H9 (cell line): ENCODE measurements around the gene NTF3. TPM values are rescaled to one million over a fixed set of nuclear protein-coding genes. Genes with fewer than 3 reads are reported as not detected.

Experiments used
- DNase-seq: peaks from one replicate; pipeline ENCODE4 v3.0.0-alpha.2; 2017
- H2AFZ ChIP-seq: one replicate; pipeline ENCODE4 v1.6.1; 2013; ENCODE audit warnings: mild to moderate bottlenecking, low read length, control low read depth, moderate library complexity
- H2AK5ac ChIP-seq: 2 replicates; pipeline ENCODE4 v1.6.1; 2013; ENCODE audit warnings: low read length, control low read depth, mixed read lengths; ENCODE audit not compliant: insufficient read length
- H2BK120ac ChIP-seq: one replicate; pipeline ENCODE4 v1.6.1; 2013; ENCODE audit warnings: low read depth, mild to moderate bottlenecking, low read length, control low read depth, inconsistent platforms; ENCODE audit not compliant: poor library complexity, severe bottlenecking
- H2BK12ac ChIP-seq: 2 replicates; pipeline ENCODE4 v1.6.1; 2013; ENCODE audit warnings: low read length, control low read depth, mixed read lengths, low read depth; ENCODE audit not compliant: insufficient read length
- H2BK15ac ChIP-seq: 2 replicates; pipeline ENCODE4 v1.6.1; 2013; ENCODE audit warnings: low read depth, low read length, control low read depth
- H2BK20ac ChIP-seq: one replicate; pipeline ENCODE4 v1.6.1; 2013; ENCODE audit warnings: low read depth, mild to moderate bottlenecking, low read length, control low read depth, inconsistent platforms; ENCODE audit not compliant: poor library complexity, severe bottlenecking
- H2BK5ac ChIP-seq: 2 replicates; pipeline ENCODE4 v1.6.1; 2013; ENCODE audit warnings: low read length, control low read depth, mixed read lengths; ENCODE audit not compliant: insufficient read length
- H3K14ac ChIP-seq: 2 replicates; pipeline ENCODE4 v1.6.1; 2013; ENCODE audit warnings: low read length, control low read depth; ENCODE audit not compliant: insufficient read depth
- H3K18ac ChIP-seq: 2 replicates; pipeline ENCODE4 v1.6.1; 2013; ENCODE audit warnings: low read depth, mild to moderate bottlenecking, mixed read lengths, low read length, control low read depth; ENCODE audit not compliant: insufficient read length
- H3K23ac ChIP-seq: 2 replicates; pipeline ENCODE4 v1.6.1; 2013; ENCODE audit warnings: low read length, control low read depth, mixed read lengths, low read depth; ENCODE audit not compliant: insufficient read length
- H3K23me2 ChIP-seq: 2 replicates; pipeline ENCODE4 v1.6.1; 2013; ENCODE audit warnings: low read depth, mild to moderate bottlenecking, mixed read lengths, low read length, control low read depth; ENCODE audit not compliant: insufficient read length, poor library complexity, severe bottlenecking
- H3K27ac ChIP-seq: 2 replicates; pipeline ENCODE4 v1.5.1; 2013; ENCODE audit warnings: low read length, control low read depth, mixed read lengths, low read depth; ENCODE audit not compliant: insufficient read length
- H3K27me3 ChIP-seq: 2 replicates; pipeline ENCODE4 v1.6.1; 2013; ENCODE audit warnings: low read length, control low read depth, inconsistent platforms; ENCODE audit not compliant: insufficient read depth
- H3K4ac ChIP-seq: 2 replicates; pipeline ENCODE4 v1.6.1; 2013; ENCODE audit warnings: low read depth, mild to moderate bottlenecking, control low read depth, inconsistent platforms, low read length, moderate library complexity
- H3K4me1 ChIP-seq: 2 replicates; pipeline ENCODE4 v1.6.1; 2013; ENCODE audit warnings: low read length, control low read depth, inconsistent platforms; ENCODE audit not compliant: insufficient read depth
- H3K4me2 ChIP-seq: 2 replicates; pipeline ENCODE4 v1.6.1; 2013; ENCODE audit warnings: low read length, control low read depth, mixed read lengths; ENCODE audit not compliant: insufficient read length, insufficient read depth
- H3K56ac ChIP-seq: 2 replicates; pipeline ENCODE4 v1.6.1; 2013; ENCODE audit warnings: low read depth, mild to moderate bottlenecking, mixed read lengths, low read length, control low read depth; ENCODE audit not compliant: insufficient read length
- H3K79me1 ChIP-seq: 2 replicates; pipeline ENCODE4 v1.6.1; 2013; ENCODE audit warnings: low read depth, mild to moderate bottlenecking, moderate library complexity, low read length, control low read depth, inconsistent platforms; ENCODE audit not compliant: insufficient read depth, poor library complexity, severe bottlenecking
- H3K79me2 ChIP-seq: 2 replicates; pipeline ENCODE4 v1.6.1; 2013; ENCODE audit warnings: low read length, control low read depth, inconsistent platforms; ENCODE audit not compliant: insufficient read depth
- H3K9ac ChIP-seq: 2 replicates; pipeline ENCODE4 v1.6.1; 2013; ENCODE audit warnings: low read length, control low read depth, mixed read lengths; ENCODE audit not compliant: insufficient read length; ENCODE audit errors: extremely low read depth
- H3K9me3 ChIP-seq: one replicate; pipeline ENCODE4 v1.6.1; 2013; ENCODE audit warnings: low read depth, low read length, inconsistent platforms; ENCODE audit not compliant: control insufficient read depth
- H3T11ph ChIP-seq: one replicate; pipeline ENCODE4 v1.6.1; 2013; ENCODE audit warnings: mild to moderate bottlenecking, low read length, control low read depth, inconsistent platforms
- H4K20me1 ChIP-seq: one replicate; pipeline ENCODE4 v1.6.1; 2013; ENCODE audit not compliant: control insufficient read depth, insufficient read length, insufficient read depth
- H4K5ac ChIP-seq: 2 replicates; pipeline ENCODE4 v1.6.1; 2013; ENCODE audit warnings: low read depth, mild to moderate bottlenecking, mixed read lengths, low read length, control low read depth; ENCODE audit not compliant: insufficient read length
- H4K8ac ChIP-seq: replicated peaks from 2 replicates; pipeline ENCODE4 v1.6.1; 2013; ENCODE audit warnings: low read length, control low read depth, mixed read lengths, low read depth; ENCODE audit not compliant: insufficient read length
- H4K91ac ChIP-seq: 2 replicates; pipeline ENCODE4 v1.6.1; 2013; ENCODE audit warnings: low read depth, mild to moderate bottlenecking, moderate library complexity, mixed read lengths, low read length, control low read depth; ENCODE audit not compliant: insufficient read length
- H3K27ac Mint-ChIP-seq, 3 experiments: 2 replicates in 2 of 3; 3 replicates in 1 of 3; pipeline ENCODE4 v1.8.0; 2020 to 2021; ENCODE audit warnings: mixed read lengths in 3 of 3, mild to moderate bottlenecking in 1 of 3, moderate library complexity in 1 of 3
- H3K27me3 Mint-ChIP-seq: 2 replicates; pipeline ENCODE4 v1.8.0; 2021; ENCODE audit warnings: low read depth, mild to moderate bottlenecking, moderate library complexity, mixed read lengths
- H3K36me3 Mint-ChIP-seq, 3 experiments: 2 replicates in 2 of 3; 3 replicates in 1 of 3; pipeline ENCODE4 v1.8.0; 2020 to 2021; ENCODE audit warnings: low read depth in 3 of 3, mixed read lengths in 3 of 3; ENCODE audit not compliant: insufficient read depth in 1 of 3
- H3K4me1 Mint-ChIP-seq, 2 experiments: 2 replicates each; pipeline ENCODE4 v1.8.0; 2020; ENCODE audit warnings: mixed read lengths in 2 of 2
- H3K4me3 Mint-ChIP-seq, 2 experiments: 2 replicates in 1 of 2; 3 replicates in 1 of 2; pipeline ENCODE4 v1.8.0; 2020 to 2021; ENCODE audit warnings: mild to moderate bottlenecking in 2 of 2, mixed read lengths in 2 of 2, moderate library complexity in 1 of 2
- H3K9me3 Mint-ChIP-seq, 2 experiments: 2 replicates in 1 of 2; 3 replicates in 1 of 2; pipeline ENCODE4 v1.8.0; 2020; ENCODE audit warnings: mild to moderate bottlenecking in 2 of 2, mixed read lengths in 2 of 2, moderate library complexity in 1 of 2
- WGBS: extraction: QIAGEN DNeasy Blood & Tissue Kit; methylation state at CpG from one replicate; pipeline ENCODE4 v1.1.7; 2013; ENCODE audit warnings: missing lambda C conversion rate, low lambda C conversion rate, mixed read lengths; ENCODE audit not compliant: insufficient read length; ENCODE audit errors: extremely low coverage; 5-methylcytosine and 5-hydroxymethylcytosine counted together
- total RNA-seq: library from RNA; stranded (reverse); gene quantifications from 2 replicates; pipeline ENCODE4 v1.2.1, GENCODE V29; 2021
- TF ChIP-seq, protein P1 (sequence below): fragments of 200-600 bp; sonication (generic); conservative IDR thresholded peaks from 3 replicates; pipeline ENCODE4 v1.8.0; 2021; ENCODE audit warnings: antibody characterized with exemption, mild to moderate bottlenecking

NTF3 gene
- total RNA-seq, 1 experiment from 2014 or later, result 0.48 TPM

GRCh38 chr12:5511644-5512600 lies 80.0 kb downstream of the NTF3 start:
- Histone ChIP-seq H3K4me2 (no peak overlapping the region), H2BK120ac (no peak overlapping the region)
- H3K27me3 Mint-ChIP-seq, result peaks cover 12% of the 10 kb centered on the region

More at GRCh38 chr12:5511644-5512600, 80.0 kb downstream of the NTF3 start:
- TF ChIP-seq, protein P1, sequence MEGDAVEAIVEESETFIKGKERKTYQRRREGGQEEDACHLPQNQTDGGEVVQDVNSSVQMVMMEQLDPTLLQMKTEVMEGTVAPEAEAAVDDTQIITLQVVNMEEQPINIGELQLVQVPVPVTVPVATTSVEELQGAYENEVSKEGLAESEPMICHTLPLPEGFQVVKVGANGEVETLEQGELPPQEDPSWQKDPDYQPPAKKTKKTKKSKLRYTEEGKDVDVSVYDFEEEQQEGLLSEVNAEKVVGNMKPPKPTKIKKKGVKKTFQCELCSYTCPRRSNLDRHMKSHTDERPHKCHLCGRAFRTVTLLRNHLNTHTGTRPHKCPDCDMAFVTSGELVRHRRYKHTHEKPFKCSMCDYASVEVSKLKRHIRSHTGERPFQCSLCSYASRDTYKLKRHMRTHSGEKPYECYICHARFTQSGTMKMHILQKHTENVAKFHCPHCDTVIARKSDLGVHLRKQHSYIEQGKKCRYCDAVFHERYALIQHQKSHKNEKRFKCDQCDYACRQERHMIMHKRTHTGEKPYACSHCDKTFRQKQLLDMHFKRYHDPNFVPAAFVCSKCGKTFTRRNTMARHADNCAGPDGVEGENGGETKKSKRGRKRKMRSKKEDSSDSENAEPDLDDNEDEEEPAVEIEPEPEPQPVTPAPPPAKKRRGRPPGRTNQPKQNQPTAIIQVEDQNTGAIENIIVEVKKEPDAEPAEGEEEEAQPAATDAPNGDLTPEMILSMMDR, result peak; percentile 84
- Histone ChIP-seq H4K20me1 (no peaks in the 10 kb centered on the region), H2BK5ac (no peak overlapping the region), H3K4ac (no peak overlapping the region), H3K56ac (no peak overlapping the region), H3K27me3 (no peaks in the 10 kb centered on the region), H3T11ph (no peak overlapping the region), H2AK5ac (no peak overlapping the region), H3K9me3 (no peaks in the 10 kb centered on the region), H4K91ac (no peak overlapping the region), H3K14ac (no peak overlapping the region), H4K5ac (no peak overlapping the region), H3K79me1 (no peaks in the 10 kb centered on the region), H3K9ac (no peak overlapping the region), H2BK15ac (no peak overlapping the region), H3K4me1 (no peaks in the 10 kb centered on the region), H3K27ac (no peak overlapping the region), H2BK20ac (no peak overlapping the region), H2AFZ (no peak overlapping the region), H3K18ac (no peak overlapping the region), H3K79me2 (no peaks in the 10 kb centered on the region), H3K23me2 (no peaks in the 10 kb centered on the region), H2BK12ac (no peak overlapping the region), H4K8ac (no peak overlapping the region), H3K23ac (no peak overlapping the region)
- Mint-ChIP-seq H3K4me3 (no peak overlapping the region), H3K36me3 (no peaks in the 10 kb centered on the region), H3K4me1 (peaks cover 16 to 21% of the 10 kb centered on the region in 2 experiments), H3K27ac (no peak overlapping the region), H3K9me3 (no peaks in the 10 kb centered on the region; a peak in 1 of 5 replicates)
- no CpG with 5 or more reads among the region's 36 CpGs for WGBS
- DNase-seq, result peak; percentile 61
